Measurements from ENCODE around the gene SEPSECS.
"Not testable (repeated sequence)": the region's sequence is repeated elsewhere in the genome, so short reads cannot be mapped to it uniquely, and the experiment has no call there.

SEPSECS gene

GRCh38 chr4:25096251-25096980 is 63.8 kb downstream of the SEPSECS start:
- no peak for DNase-seq
- intact Hi-C loops (cut with DNase I): no loop called here

DNA sequence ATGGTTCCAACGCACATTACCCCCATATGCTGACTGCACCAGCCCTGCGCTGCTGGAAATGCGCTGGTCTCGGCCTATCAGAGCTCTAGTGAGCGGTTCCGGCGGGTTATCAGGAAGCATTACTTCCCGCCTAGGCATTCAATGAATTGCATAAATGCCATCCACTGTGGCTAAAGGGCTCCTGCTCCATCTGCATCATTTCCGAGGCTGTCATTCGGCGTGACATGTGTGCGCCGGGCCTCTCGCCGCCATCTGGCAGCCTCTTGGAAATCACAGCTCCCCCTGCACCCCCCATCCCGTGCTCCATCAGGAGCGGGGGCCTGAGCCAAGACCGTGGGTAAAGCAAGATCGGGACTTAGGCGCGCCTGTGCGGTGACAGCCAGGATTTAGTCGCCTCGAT is 64.4 kb downstream of the SEPSECS start:
- intact Hi-C loops (cut with DNase I): no loop called here
- no peak for DNase-seq

DNA sequence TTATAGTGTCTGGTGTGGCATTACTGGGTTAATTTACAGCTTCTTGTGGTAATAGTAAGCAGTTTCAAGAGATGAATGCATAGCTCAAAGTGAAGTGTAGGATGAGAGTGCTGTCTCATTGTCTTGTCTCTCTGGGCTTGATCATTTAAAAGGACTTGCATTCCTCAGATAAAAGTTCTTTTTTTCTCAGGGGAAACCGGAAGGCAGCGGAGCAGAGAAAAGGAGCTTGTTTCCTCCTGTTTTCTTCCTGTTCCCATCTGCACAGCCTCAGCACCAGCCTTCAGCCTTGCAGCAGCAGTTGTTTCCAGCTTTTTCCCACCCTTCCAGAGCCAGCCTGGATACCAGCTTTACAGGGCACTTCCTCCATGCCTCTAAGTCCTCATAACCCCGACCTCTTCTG is 68.1 kb downstream of the SEPSECS start:
- intact Hi-C loops (cut with DNase I): no loop called here
- DNase-seq: no peak

- no peak for DNase-seq
- intact Hi-C loops (cut with DNase I): no loop called here
Measured at GRCh38 chr4:25090516-25090915, 69.7 kb downstream of the SEPSECS start.

- intact Hi-C loops (cut with DNase I): no loop called here
- DNase-seq: no peak
Measured at GRCh38 chr4:25089051-25089763, 71.0 kb downstream of the SEPSECS start.

- peak; percentile 41 to 90 (median 66) for DNase-seq
- intact Hi-C loops (cut with DNase I): no loop called here
Measured at GRCh38 chr4:25088093-25088952, 71.9 kb downstream of the SEPSECS start.

GRCh38 chr4:25085671-25086070 is 74.6 kb downstream of the SEPSECS start:
- DNase-seq: peak in 10 of 42 donors; percentile 10 to 52 (median 20)
- intact Hi-C loops (cut with DNase I): no loop called here

DNA sequence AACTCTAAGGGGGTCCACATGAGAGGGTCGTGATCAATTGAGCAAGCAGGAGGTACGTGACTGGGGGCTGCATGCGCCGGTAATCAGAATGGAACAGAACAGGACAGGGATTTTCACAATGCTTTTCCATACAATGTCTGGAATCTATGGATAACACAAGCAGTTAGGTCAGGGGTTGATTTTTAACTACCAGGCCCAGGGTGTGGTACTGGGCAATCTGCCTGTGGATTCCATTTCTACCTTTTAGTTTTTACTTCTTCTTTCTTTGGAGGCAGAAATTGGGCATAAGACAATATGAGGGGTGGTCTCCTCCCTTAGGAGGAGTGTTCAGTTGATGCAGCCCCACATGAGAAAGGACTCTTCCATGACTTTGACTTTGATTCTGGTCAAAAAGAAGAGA is 76.8 kb downstream of the SEPSECS start:
- DNase-seq; intact Hi-C loops (cut with DNase I): not testable (repeated sequence)

DNA sequence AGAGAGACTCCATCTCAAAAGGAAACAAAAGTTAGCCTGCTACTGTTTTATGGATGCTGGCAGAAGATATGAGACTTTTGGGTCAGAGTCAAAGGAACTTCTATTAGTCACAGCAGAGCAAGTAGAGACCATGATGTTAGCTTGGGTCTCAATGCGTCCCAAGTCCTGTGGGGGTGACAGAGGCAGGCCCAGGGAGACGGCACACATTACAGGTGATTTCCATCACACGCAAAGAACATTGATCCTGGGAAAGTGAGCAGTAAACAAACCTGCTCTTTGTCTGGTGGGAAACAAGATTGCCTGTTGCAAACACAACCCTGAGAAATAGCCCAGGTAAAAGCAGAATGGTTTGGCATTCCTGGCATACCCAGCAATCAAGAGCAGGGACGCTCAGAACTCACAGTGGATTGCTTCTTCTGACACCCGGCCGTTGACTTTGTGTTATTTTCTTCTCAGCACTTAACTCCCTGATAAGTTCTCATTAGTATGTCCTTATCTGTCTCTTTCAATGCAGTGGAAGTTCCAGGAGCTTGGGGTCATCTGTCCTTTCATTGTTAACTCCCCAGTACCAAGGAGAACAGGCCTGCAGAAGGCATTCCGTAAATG is 78.3 kb downstream of the SEPSECS start:
- intact Hi-C loops (cut with DNase I): no loop called here
- no peak for DNase-seq

GRCh38 chr4:25080571-25080970 is 79.7 kb downstream of the SEPSECS start:
- intact Hi-C loops (cut with DNase I): no loop called here
- no peak for DNase-seq

- intact Hi-C loops (cut with DNase I): no loop called here
- DNase-seq: no peak
Measured at GRCh38 chr4:25078523-25078922, 81.7 kb downstream of the SEPSECS start.

DNA sequence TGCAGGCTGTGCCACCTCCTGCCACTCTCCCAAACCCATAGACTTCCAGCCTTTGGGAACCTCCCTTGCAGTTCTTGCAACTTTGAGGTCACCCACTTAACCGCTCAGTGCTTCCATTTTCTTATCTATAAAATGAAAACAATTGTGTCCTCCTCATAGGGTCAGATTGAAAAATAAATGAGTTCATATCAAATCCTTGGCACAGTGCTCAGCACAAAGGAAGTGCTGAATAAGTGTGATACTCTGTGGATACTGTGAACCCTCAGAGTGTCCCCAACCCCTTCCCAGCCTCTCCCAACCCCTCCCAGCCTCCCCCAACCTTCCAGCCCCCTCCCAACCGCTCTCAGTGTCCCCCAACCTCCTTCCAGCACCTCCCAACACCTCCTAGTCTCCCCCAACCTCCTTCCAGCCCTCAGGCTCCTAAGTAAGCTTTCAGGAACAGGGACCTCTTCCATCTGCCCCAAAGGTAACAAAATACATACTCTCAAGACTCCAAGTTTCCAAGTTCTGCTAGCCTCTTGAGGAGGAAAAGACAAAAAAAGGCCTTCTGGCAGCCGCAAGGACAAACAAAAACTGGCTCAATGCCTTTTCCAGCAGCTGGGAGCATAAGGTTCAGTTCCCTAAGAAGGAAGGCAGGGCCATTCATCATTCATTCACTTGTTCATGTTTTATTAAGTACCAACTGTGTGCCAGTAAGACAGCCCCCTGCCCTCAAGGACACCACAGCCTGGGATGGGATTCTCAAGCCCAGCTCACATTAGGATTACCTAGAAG is 83.4 kb downstream of the SEPSECS start:
- intact Hi-C loops (cut with DNase I): no loop called here

GRCh38 chr4:25075851-25076250 is 84.4 kb downstream of the SEPSECS start:
- intact Hi-C loops (cut with DNase I): no loop called here

More for the DNA sequence above, 83.4 kb downstream of the SEPSECS start:
- DNase-seq: no peak

DNA sequence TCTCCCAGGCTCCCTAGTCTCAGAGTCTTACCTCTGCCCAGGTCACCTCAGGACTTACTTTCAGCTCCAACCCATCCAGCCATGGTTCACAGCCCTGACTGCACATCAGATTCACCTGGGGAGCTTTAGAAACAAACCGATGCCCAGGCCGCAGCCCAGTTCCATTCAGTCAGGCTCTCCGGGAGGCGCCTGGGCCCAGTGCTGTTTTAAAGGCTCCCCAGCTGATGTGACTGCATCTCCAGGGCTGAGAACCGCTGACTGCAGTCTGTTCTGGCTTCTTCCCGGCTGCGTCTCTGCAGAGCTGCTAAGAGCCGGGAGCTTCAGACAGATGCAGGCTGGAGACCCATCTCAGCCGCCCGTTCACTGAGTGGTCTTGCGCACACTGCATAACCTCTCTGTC is 85.1 kb downstream of the SEPSECS start:
- intact Hi-C loops (cut with DNase I): no loop called here
- no peak for DNase-seq

More at GRCh38 chr4:25075851-25076250, 84.4 kb downstream of the SEPSECS start:
- peak in 21 of 42 donors; percentile 10 to 68 (median 31) for DNase-seq

GRCh38 chr4:25070545-25070944 is 89.7 kb downstream of the SEPSECS start:
- intact Hi-C loops (cut with DNase I): no loop called here
- no peak for DNase-seq

All from head of caudate nucleus (tissue), 42 donors.